ENCODE measurements around the gene CACNA1I.

The CACNA1I gene

DNA sequence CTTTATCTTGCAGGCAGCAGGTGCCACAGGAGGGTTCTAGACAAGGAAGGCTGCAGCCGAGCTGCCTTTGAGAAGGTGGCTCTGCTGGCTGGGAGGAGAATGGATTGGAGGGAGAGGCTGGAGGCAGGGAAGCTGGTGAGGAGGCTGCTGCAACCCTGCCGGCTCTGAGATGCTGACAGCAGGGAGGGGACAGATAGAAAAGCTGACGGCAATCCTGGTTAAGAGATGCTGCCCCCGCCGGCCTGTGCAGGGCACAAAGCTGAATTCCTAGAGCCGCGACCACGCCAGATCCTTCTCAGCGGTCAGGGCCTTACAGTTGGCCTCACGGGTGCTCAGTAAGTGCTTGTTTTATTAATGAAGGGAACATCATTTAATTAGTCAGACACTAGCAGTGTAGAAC, 105.4 kb downstream of the CACNA1I start:
- DNase-seq: no peak

DNA sequence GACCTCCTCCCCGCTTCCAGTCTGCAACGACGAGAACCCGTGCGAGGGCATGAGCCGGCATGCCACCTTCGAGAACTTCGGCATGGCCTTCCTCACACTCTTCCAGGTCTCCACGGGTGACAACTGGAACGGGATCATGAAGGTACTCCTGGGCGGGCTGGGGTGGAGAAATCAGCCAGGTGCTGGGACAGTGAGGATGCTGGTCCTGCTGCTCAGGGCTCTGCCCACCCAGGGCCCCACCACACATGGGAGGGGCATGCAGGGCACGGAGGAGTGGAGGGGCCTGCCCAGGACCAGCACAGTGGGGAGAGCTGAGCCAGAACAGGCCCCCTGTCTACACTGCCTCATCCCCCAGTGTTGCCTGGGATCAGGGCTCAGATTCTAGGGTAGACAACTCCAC, 107.4 kb downstream of the CACNA1I start:
- DNase-seq: no peak

DNA sequence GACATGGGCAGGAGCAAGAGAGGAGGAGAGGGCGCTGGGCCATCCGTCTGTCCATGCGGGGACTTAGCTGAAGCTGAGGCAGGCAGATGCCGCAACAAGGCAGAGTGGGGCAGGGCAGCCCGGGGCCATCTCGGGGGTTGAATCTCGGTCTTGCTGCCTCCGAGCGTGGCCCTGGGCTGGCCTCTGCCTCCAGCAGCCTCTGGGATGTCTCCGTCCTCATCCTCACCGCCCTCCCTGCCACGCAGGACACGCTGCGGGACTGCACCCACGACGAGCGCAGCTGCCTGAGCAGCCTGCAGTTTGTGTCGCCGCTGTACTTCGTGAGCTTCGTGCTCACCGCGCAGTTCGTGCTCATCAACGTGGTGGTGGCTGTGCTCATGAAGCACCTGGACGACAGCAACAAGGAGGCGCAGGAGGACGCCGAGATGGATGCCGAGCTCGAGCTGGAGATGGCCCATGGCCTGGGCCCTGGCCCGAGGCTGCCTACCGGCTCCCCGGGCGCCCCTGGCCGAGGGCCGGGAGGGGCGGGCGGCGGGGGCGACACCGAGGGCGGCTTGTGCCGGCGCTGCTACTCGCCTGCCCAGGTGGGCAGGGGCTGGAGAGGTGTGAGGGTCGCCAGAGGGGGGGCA, 108.4 kb downstream of the CACNA1I start:
- no peak for DNase-seq

DNA sequence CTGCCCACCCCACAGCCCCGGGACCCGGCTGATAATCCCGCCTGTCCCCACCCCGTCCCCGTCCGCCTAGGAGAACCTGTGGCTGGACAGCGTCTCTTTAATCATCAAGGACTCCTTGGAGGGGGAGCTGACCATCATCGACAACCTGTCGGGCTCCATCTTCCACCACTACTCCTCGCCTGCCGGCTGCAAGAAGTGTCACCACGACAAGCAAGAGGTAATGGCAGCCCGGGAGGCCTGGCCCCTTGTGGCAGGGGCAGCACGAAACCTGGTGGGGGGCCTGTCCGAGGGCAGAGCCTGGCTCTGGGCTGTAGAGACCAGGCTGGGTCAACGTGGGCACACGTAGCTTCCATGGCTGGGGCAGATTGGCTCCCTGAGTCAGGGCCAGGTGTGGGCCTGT, 109.1 kb downstream of the CACNA1I start:
- no peak for DNase-seq

DNA sequence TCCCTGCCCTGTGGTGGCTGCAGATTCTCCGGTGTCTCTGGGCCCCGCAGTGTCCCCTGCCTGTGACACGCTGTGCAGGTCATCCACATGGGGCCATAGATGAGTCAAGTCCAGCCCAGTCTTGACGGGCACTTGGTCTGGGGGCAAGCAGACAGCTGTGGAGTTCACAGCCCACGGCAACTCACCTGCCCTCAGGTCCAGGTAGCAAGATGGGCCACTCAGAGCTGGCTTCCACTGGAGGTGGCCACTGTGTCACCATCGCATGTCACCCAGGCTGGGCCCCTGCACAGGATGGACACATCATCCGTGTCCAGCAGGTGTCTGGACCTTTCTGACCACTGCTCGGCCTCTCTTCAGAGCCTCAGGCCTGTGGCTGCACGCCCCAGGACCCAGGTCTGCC, 109.9 kb downstream of the CACNA1I start:
- no peak for DNase-seq

DNA sequence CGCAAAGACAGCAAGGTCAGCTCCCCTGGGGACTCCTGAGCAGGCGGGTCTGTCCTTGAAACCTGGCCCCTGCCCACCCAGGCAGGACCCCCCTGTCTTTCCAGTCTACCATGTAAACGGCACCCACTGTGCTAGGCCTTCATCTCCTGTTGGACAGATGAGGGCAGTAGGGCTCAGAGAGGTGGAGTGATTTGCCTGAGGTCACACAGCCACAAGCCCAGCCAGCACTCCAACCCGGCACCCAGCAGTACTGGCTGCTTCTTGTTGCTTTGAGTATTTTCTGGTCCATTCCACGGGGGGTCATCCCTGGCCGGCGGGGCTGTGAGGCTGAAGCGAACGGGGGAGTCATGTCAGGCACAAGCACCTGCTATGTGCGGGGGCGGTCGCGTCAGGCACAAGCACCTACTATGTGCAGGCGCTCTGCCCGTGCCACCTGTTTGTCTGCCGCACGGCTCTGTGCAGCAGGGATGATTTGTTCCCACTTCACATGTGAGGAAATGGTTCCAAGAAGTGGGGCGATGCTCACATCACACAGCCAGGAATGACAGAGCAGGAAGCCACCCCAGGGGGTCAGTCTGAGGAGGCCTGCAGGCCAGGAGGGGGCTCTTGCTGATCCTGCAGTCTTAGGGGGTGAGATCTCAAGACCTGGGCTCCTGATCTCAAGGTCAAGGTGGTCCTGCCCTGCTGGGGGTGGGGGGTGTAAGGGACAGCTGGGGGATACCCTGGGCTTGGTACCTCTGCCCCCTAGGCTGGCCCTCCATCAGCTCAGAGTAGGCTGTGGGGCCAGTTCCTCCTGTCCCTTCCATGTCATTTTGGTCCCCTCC, 110.7 kb downstream of the CACNA1I start:
- DNase-seq: no peak

DNA sequence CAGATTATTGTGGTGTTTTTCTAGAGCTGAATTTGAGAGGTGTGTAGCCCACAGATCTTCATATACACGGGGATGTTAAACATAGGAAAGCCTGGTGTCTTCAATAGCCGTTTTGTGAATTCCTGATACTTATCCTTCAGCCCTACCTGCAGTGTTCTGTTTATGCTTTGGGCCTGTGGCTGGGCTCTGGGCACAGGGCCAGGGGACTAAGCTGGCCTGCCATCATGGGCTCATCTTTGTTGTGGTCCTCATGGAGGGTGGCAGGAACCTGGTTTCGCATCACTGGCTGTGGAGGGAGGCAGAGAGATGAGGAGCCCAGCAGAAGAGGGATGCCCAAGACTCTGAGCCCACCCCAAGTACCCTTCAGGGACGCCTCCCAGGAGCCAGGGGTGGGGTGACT, 112.4 kb downstream of the CACNA1I start:
- no peak for DNase-seq

DNA sequence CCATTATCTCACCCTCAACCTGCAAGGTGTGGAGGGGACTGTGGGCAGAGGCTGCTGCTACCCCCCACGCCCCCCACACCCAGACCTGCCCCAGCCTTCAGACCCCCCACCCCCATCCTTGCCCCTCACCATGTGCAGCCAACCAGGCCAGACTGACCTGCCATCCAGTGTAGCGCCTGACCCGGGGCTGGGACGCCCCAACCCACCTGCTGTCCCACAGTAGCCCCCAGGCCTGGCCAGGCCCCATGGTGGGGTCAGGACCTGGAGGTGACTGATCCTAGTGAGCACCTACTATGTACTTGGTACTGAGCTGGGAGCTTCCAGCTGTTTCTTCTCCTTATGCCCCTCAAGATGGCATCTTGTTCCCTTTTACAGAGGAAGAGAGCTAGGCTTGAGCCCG, 113.1 kb downstream of the CACNA1I start:
- no peak for DNase-seq

DNA sequence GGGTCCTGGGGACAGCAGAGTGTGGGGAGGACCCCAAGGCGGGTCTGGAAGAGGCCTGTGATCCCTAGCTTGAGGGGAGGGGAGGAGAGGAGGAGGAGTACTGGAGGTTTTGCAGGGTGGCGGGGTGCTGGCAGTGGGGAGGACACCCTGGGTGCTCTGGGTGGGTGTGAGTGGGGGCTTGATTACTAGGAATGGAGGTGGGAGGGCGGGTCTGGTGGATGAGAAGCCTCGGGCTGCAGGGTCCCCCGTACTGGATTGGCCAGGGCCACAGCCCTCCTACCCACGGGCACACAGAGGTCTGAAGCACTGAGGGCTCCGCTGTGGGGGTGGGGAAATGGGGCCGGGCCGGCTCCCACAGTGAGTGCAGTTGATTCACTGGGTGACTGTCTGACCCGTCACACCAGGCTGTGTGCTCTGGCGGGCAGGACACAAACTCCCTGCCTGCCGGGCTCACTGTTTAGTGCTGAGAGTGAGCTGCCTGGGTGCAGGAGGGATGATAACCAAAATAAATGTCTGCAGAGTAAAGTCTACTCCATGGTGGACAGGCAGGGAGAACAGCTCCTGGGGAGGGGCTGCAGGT, 114.2 kb downstream of the CACNA1I start:
- DNase-seq: no peak

DNA sequence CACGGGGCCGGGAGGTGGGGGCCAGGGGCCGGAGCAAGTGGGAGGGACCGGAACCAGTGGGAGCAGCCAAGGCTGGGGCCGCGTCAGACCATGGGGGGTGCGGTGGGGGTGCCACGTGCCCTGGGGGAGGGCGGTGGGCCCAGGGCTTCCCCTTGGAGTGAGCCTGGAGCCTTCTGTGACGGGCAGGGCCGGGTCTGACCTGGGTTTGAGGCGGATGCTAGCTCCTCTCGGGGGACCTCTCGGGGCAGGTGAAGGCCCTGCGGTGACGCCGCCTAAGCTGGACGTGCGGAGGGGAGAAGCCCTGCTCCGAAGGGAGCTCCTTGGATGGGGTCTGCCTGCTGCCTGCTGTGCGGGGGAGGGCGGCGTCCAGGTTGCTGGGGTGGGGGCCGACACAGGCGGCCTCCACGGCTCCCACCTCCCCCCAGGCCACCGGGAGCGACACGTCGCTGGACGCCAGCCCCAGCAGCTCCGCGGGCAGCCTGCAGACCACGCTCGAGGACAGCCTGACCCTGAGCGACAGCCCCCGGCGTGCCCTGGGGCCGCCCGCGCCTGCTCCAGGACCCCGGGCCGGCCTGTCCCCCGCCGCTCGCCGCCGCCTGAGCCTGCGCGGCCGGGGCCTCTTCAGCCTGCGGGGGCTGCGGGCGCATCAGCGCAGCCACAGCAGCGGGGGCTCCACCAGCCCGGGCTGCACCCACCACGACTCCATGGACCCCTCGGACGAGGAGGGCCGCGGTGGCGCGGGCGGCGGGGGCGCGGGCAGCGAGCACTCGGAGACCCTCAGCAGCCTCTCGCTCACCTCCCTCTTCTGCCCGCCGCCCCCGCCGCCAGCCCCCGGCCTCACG, 115.0 kb downstream of the CACNA1I start:
- no peak for DNase-seq

DNA sequence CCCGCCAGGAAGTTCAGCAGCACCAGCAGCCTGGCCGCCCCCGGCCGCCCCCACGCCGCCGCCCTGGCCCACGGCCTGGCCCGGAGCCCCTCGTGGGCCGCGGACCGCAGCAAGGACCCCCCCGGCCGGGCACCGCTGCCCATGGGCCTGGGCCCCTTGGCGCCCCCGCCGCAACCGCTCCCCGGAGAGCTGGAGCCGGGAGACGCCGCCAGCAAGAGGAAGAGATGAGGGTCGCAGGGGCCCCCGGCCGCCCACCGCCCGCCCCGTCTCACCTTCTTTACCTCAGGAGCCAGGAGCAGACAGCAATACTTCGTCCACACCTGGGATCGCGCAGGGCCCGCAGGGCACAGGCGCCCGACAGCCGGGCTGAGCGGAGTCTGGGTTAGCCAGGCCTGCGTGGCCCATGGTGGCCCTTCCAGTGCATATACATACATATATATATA, 115.6 kb downstream of the CACNA1I start:
- no peak for DNase-seq

DNA sequence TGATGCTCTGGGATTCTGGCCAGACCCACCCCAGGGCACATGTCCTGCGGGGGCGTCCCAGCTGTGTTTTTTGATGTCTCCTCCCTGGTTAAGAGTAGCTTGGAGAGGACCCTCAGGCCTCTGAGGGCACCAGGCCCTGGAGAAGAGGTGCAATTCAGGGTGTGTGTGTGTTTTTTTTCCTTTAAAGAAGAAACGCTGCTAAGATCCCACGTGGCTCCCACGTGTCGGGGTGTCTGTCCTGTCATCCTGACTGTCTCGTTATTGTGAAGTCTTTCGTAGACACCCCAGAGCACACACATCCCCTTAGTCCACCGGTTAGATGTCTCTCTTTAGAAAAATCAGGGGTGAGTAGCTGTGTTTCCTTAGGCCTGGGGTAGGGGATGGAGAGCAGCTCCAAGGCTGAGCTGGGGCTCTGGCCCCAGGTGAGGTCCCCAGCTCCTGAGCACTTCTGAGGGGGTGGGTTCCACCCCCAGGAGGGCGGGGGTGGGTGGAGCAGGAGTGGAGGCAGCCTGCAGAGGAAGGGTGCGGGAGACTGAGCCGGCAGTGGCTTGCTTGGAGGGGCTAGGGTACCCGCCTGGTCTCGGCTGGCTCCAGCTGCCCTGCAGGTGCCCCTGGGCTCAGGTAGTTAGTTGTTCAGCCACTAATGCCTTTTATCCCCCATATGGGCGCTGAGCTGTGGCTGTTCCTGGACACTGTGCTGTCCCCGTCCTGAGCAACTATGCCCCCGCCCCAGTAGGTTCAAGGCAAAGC, 116.4 kb downstream of the CACNA1I start:
- DNase-seq: no peak

DNA sequence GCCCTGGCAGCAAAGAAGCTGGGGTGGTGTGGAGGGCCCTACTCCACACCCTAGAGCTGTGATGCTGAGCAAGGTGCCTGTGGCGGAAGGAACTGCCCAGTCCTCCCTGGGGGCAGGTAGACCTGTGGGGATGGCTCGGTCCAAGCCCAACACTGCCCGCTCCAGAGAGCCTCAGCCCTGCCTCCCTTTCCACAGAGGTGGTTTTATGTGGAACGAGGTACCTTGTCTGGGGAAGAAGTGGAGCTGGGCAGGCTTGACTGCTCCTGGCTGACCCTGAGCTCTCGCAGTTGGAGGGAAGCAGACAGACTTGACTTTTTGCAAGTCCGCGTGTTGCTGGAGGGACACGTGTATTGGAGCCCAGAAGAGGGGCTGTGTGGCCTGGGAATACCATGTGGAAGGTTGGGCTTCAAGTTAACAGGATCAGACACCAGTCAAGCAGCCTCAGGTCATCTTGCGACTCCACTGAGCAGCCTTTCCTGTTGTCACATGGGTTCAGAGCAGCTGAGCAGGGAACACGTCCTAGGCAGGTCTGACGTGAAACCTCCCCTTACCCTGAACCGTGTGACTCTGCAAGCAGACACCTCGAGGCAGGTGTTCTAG, 117.7 kb downstream of the CACNA1I start:
- no peak for DNase-seq

DNA sequence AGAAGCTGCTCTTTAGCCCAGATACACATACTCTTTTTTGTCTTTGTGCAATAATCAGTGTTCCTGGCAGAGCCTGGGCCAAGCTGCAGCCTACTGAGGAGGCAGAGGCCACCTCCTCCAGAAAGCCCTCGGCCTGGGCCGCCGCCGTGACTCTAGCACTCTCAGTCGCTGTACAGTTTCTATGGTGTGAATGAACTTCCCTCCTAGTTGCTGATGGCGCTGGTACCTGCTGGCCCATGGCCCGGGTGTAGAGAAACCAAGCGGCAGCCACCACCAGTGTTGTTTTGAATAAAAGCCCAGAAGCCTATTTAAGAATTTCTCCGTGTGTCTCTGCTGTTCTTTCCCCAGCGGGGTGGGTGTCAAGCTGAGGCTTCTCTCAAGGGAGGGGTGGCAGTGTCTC, 118.9 kb downstream of the CACNA1I start:
- no peak for DNase-seq

DNA sequence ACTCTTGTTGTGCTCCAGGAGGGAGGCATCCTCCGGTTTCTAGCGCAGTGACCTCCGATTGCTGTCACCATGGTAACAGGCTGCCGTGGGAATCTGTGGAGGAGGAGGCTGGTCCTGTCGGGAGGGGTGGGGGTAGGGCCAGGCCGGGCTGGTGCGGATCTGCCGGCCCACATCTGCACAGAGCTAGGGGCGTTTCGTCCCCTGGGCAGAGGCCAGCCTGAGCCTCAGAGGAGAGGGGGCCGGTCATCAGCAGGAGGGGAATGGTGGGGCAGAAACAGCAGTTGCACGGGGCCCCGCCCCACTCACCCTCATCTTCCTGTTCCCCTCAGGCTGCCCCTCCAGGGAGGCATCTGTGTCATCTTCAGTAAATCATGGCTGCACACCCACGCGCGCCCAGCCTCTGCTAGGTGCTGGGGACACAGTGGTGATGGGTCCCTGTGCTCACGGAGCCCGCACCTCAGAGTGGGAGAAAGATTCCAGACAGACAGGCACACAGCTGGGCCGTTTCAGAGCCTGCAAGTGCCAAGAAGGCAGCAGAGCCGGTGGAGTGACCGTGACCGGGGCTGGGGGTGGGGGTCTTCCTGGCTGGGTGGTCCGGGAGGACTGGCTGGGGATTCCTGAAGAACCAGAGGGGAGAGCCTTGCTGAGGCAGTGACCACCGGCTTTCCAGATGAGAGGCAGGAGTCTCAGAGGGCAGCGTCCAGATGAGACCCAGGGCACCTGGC, 120.5 kb downstream of the CACNA1I start:
- no peak for DNase-seq

DNA sequence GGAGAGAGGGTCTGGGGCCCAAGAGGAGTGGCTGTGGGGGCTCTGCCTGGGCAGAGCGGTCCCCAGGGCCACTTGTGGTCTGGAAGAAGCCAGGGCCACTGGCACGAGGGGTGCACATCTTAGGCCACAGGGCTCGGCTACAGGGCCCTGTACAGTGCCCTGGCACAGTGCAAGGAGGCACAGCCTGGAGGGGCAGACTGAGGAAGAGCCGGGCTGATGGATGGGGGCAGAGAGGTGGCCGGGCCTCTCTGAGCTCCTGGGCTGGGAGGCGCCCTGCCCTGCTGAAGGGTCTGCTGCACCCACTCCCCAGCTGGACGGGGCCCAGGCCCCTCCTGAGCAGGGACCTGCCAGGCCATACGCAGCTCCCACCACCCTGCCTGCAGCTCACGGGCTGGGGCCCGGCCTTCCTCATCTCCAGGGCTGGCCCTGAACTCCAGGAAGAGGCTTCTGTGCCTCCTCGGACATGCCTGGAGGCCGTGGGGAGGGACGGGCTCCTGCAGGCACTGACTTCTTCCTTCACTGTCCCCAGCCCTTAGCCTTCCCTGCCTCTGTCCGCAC, 123.5 kb downstream of the CACNA1I start:
- DNase-seq: no peak

DNA sequence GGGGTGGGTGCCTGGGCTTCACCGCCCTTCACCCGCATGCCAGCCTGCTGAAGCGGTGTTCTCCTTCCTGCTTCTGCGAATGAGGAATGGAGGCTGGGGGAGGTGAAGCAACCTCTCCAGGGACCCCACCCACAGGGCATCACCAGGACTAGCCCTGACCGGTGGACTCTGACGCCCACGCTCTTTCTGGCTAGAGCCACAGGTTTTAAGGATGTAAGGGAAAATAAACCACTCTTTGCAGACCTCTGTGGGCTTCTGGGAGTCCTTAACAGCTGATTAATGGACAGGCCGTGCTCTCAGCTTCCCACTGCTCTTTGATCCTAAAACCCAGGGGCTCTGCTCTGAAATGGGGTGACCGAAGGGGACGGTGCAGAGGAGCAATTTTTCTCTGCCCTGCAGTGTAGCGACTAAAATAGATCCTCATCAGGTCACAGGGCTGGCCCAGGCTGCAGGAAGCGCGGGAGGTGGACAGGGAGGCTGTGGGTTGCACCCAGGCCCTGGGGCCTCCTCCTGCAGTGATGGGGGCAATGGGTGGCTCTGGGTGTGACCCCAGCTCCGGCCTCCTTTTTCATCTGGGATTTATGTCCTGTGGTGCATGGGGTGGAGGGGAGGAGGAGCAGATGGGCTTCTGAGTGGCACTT, 127.4 kb downstream of the CACNA1I start:
- no peak for DNase-seq

DNA sequence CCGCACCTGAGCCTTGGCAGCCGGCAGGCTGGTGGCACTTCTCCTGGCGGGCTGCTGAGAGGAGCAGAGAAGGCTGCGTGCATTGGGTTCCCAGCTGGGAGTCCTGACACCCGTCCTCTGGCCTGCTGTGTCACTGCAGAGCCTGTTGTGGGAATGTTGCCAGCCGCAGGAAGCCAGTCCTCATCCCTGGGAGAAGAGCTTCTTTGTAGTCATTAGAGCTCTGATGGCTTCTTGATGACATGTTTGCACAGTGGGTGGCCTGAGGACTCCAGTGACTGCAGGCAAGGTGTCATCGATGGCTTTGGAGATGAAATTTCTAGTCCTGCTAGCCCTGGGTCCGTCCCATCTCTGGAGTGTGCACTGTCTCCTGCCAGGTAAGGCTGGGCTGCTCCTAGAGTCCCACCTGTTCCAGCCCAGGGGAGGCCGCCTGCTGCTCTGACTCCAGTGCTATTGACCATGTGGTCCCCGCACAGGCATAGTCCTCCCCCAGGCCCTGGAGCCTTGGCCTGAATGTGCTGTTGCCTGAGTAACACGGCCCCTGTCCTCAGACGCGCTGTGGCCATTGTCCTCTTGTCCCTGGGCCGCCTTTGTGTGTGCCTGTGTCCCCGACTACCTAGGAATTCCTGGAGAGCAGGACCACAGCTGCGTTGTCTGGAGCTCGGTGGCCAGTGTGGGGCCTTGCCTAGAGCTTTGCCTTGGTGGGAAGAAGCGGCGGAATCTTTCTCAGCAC, 129.2 kb downstream of the CACNA1I start:
- no peak for DNase-seq

DNA sequence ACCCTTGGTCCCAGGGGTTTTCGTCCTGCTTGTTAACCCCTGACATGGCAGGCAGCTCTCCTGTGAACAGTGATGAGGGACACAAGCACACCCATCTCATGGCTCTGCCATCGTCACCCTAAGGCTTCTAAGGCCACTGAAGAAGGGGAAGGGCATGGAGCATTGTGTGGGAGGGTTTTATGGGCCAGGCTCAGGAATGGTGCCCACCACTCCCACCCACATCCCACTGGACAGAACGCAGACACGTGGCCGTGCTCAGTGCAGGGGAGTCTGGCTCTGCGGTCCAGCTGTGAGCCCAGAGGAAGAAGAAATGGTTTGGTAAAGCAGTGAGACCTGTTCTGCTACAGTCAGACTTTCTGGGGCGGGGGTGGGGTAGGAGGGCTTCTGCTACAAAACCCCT, 130.0 kb downstream of the CACNA1I start:
- no peak for DNase-seq

DNA sequence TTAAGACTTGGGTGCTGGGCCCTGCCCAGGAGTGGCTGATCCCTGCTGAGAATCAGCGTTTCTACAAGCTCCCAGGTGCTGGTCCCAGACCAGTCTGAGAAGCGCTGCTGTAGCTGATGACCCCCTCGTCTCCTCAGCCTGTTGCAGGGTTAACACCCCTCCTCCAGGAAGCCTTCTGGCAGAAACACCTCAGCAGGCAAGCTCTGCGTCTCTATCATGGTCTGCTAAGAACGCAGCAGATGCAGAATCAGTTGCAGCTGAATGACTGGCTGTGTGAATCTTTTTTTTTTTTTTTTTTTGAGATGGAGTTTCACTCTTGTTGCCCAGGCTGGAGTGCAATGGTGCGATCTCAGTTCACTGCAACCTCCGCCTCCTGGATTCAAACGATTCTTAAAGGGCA, 132.5 kb downstream of the CACNA1I start:
- DNase-seq: no peak
